ENCODE results near the gene ETV6.
A peak's percentile ranks its signal among the peaks of the same experiment; 100 is the strongest.

Gene ETV6

DNA sequence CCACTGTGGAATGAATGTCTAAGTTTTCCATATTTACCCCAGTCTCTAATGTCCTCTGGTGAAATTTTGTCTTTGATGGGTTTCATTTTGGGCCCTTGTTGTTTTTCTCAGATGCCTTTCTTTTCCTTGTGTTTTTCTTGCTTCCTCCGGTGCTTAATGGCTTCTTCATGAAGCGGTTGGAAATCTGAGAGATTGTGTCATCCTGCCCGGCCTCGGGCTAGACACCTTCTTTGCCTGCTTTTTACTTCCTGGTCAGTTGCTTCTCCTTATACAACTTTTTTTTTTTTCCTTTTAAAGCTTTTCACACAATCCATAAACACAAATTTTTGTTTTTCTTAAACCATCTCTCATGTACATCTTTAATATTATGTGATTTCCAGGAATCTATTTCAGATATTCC, 7.1 kb downstream of the ETV6 start:
- no peak for DNase-seq (ENCODE audit: low read depth in 2 of 2)
- TF ChIP-seq, protein P1, sequence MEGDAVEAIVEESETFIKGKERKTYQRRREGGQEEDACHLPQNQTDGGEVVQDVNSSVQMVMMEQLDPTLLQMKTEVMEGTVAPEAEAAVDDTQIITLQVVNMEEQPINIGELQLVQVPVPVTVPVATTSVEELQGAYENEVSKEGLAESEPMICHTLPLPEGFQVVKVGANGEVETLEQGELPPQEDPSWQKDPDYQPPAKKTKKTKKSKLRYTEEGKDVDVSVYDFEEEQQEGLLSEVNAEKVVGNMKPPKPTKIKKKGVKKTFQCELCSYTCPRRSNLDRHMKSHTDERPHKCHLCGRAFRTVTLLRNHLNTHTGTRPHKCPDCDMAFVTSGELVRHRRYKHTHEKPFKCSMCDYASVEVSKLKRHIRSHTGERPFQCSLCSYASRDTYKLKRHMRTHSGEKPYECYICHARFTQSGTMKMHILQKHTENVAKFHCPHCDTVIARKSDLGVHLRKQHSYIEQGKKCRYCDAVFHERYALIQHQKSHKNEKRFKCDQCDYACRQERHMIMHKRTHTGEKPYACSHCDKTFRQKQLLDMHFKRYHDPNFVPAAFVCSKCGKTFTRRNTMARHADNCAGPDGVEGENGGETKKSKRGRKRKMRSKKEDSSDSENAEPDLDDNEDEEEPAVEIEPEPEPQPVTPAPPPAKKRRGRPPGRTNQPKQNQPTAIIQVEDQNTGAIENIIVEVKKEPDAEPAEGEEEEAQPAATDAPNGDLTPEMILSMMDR (IDR thresholded peaks at IDR 0.05; ENCODE audit: low read depth, low read length) = no peak
- H3K4me3 ChIP-seq (replicated peaks in 1 of 2; ENCODE audit: low read depth in 2 of 2, low read length in 2 of 2) = no peak overlapping the region

DNA sequence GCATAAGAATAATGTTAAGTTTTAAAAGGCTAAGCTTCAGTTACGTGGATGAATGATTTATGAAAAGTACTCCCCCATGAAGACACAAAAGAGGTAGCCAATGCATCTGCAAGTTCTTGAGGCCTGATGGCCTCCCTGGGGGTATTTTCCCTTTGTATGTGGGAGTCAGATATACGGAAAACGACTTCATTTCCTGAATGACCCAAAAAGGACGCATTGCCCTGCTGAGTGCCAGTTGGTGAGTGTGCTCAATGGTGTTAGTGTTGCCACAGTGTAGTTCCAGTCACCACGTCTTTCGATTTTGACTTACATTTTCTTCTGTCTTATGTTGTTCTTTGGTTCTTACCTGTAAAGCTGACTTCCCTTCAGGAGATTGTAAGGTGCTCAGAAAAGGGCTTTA, 8.0 kb downstream of the ETV6 start:
- TF ChIP-seq, protein P1 (IDR thresholded peaks at IDR 0.05; ENCODE audit: low read depth, low read length) = no peak
- DNase-seq (ENCODE audit: low read depth in 2 of 2) = peak in 1 of 2 donors; percentile 24
- H3K4me3 ChIP-seq (replicated peaks in 1 of 2; ENCODE audit: low read depth in 2 of 2, low read length in 2 of 2) = no peak overlapping the region

DNA sequence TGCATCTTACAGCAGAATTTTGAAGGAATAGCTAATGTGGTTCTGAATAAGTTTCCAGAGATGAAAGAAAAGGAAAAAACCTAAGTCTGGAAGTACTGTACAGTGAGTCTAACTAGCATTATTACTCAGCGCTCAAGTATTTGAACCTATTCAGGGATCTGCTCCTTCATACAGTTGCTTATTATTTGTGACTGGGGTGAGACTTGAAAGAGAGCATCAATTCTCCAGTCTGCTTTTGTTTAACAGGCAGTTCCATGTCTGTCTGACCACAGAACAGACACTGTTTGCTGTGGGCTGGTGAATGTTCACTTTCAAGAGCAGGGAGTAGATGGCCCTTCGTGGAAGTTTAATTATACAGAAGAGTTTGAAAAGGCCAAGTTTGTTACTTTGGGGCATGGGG, 9.3 kb downstream of the ETV6 start:
- peak; percentile 37 to 62 for DNase-seq (ENCODE audit: low read depth in 2 of 2)
- TF ChIP-seq, protein P1 (IDR thresholded peaks at IDR 0.05; ENCODE audit: low read depth, low read length) = no peak
- H3K4me3 ChIP-seq (replicated peaks in 1 of 2; ENCODE audit: low read depth in 2 of 2, low read length in 2 of 2) = no peak overlapping the region

DNA sequence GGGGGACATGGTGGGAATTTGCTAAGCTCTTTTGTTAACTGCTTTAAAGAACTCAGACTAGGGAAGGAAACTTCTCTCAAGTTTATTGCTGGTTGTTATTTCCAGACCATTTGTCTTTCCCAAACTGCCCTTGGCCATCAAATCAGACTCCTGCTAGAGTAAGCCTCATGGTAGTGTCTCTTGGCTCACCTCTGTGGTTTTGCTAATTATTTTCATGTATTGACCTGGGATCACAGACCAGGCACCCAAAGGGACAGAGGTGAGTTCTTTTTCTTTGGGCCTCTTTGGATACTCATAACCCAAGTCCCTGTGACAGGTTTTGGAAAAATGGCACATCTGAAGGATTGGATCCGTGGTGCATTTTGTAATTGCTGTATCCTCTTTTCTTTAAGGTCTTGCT, 11.2 kb downstream of the ETV6 start:
- no peak overlapping the region for H3K4me3 ChIP-seq (replicated peaks in 1 of 2; ENCODE audit: low read depth in 2 of 2, low read length in 2 of 2)
- DNase-seq (ENCODE audit: low read depth in 2 of 2) = no peak
- TF ChIP-seq, protein P1 (IDR thresholded peaks at IDR 0.05; ENCODE audit: low read depth, low read length) = no peak

DNA sequence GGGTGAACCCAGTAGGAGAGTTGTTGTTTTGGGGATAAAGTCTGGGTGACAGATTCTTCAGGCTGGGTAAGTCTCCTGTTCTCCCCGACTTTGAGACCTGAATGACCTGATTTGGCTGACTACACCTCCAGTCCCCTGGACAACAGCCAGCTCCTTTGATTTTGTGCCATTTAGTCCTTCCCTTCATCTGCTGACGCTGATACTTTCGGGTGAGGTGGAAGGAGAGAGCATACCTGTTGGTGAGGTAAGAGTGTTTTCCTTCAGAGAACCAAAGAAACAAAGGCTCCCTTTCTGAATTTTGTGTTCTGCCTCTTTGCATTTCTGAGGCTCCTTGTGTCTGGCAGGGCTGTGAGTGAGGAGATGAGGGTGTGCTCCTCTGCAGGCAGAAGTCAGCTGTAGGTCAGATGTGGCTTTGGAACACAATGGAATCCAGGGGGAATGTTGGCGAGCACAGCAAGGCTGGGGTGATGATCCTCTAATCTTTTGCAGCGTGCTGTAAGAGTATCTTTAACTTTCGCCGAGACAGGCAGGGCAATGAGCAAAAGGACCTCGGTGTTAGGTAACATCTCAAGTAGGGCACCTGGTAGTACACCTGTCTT, 12.1 kb downstream of the ETV6 start:
- no peak overlapping the region for H3K4me3 ChIP-seq (replicated peaks in 1 of 2; ENCODE audit: low read depth in 2 of 2, low read length in 2 of 2)
- DNase-seq (ENCODE audit: low read depth in 2 of 2) = peak in 1 of 2 donors; percentile 15
- TF ChIP-seq, protein P1 (IDR thresholded peaks at IDR 0.05; ENCODE audit: low read depth, low read length) = no peak

DNA sequence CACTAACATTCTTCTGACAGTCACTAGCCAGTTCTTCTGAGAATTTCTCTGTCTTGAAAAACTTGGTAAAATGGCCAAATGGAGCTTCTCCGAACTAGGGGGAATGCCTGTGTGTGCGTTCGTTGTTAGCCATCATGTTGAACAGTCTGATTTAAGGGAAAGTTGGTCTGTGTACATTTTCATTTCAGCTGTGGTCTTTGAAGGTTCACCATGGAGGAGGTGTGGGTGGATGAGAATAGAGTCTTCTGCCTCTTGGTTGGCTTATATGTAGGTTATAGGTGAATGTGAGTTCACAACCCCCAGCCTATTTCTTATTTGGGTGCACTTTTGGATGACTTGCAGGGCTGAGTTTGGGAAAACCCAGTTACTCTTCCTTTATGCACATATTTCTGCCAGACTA, 12.9 kb downstream of the ETV6 start:
- TF ChIP-seq, protein P1 (IDR thresholded peaks at IDR 0.05; ENCODE audit: low read depth, low read length) = no peak
- no peak overlapping the region for H3K4me3 ChIP-seq (replicated peaks in 1 of 2; ENCODE audit: low read depth in 2 of 2, low read length in 2 of 2)
- DNase-seq (ENCODE audit: low read depth in 2 of 2) = no peak

DNA sequence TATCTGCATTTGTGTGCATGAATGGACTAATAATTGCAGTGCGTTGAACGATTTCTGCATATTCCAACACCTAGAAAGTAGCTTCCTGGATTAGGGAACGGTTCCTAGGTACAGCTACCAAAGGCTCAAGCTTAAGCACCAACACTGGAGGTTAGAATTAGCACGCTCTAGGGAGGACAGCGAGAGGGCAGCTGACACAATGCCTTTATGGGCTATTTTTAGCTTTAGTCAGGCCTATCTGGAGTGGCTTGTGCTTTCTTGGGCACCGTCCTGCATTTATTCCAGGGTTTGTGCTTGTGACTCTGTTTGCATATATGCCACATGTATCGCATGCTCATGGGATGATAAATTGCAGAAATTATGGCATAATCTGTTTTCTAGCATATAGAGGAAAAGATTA, 13.7 kb downstream of the ETV6 start:
- H3K4me3 ChIP-seq (replicated peaks in 1 of 2; ENCODE audit: low read depth in 2 of 2, low read length in 2 of 2) = no peak overlapping the region
- TF ChIP-seq, protein P1 (IDR thresholded peaks at IDR 0.05; ENCODE audit: low read depth, low read length) = no peak
- DNase-seq (ENCODE audit: low read depth in 2 of 2) = no peak

Data from cardiac fibroblast (primary cell).